Measurements from ENCODE around the gene PRDM16. TPM values are rescaled to one million over a fixed set of nuclear protein-coding genes. Genes with fewer than 3 reads are reported as not detected.

The PRDM16 gene
- total and polyA plus RNA-seq, 2 of the 13 experiments (the other 11 are each of a cell fraction or from before 2014, with no cell fraction given): 0.15 to 0.81 TPM

GRCh38 chr1:3454811-3455618, 386.0 kb downstream of the PRDM16 start (continued):
- TF ChIP-seq RNF2 (conservative IDR thresholded peaks at IDR 0.05; ENCODE audit: low read depth): no peak
- TF ChIP-seq CBX1 (IDR thresholded peaks at IDR 0.05; ENCODE audit: low read depth): no peak
- peak; percentile 90 for TF ChIP-seq SP5 (CRISPR knock-in tag; IDR thresholded peaks at IDR 0.05; ENCODE audit: borderline replicate concordance, low read depth)
- no peak for TF ChIP-seq THAP11 (CRISPR knock-in tag; IDR thresholded peaks at IDR 0.05)
- TF ChIP-seq CEBPG (CRISPR knock-in tag; IDR thresholded peaks at IDR 0.05): no peak
- no peak for TF ChIP-seq E2F1 (CRISPR knock-in tag; IDR thresholded peaks at IDR 0.05)
- TF ChIP-seq ZSCAN21 (CRISPR knock-in tag; IDR thresholded peaks at IDR 0.05; ENCODE audit: borderline replicate concordance): 0 out of 2 replicates have a peak, but pooled peaks have one; percentile 36
- peak; percentile 39; the same call in 1 of the 2 replicates for TF ChIP-seq POGZ (CRISPR knock-in tag; IDR thresholded peaks at IDR 0.05)
- TF ChIP-seq ZC3H13 (CRISPR knock-in tag; IDR thresholded peaks at IDR 0.05): peak; percentile 71
- no peak for TF ChIP-seq HNRNPK (IDR thresholded peaks at IDR 0.05; ENCODE audit: low read depth, low read length, poor library complexity, severe bottlenecking)
- no peak for TF ChIP-seq RFXANK (CRISPR knock-in tag; IDR thresholded peaks at IDR 0.05)
- TF ChIP-seq CSRNP1 (CRISPR knock-in tag; IDR thresholded peaks at IDR 0.05): peak; percentile 48
- no peak for TF ChIP-seq TIGD3 (CRISPR knock-in tag; IDR thresholded peaks at IDR 0.05; ENCODE audit: borderline replicate concordance)
- TF ChIP-seq GPN1 (CRISPR knock-in tag; IDR thresholded peaks at IDR 0.05; ENCODE audit: borderline replicate concordance): no peak
- no peak for TF ChIP-seq CENPBD1 (CRISPR knock-in tag; IDR thresholded peaks at IDR 0.05; ENCODE audit: borderline replicate concordance, low read depth)
- TF ChIP-seq MEIS2 (CRISPR knock-in tag; IDR thresholded peaks at IDR 0.05): peak; percentile 53
- TF ChIP-seq ZNF329 (CRISPR knock-in tag; IDR thresholded peaks at IDR 0.05; ENCODE audit: low read depth): no peak
- TF ChIP-seq ZBTB38 (CRISPR knock-in tag; IDR thresholded peaks at IDR 0.05): no peak
- TF ChIP-seq CEBPZ (IDR thresholded peaks at IDR 0.05; ENCODE audit: low read length): no peak
- no peak for TF ChIP-seq NFRKB (IDR thresholded peaks at IDR 0.05)
- TF ChIP-seq HNF4G (IDR thresholded peaks at IDR 0.05; ENCODE audit: borderline replicate concordance, low read depth, low read length): peak; percentile 87
- TF ChIP-seq HNF4G (CRISPR knock-in tag; IDR thresholded peaks at IDR 0.05; ENCODE audit: borderline replicate concordance, low read depth): peak; percentile 82; the same call in 1 of the 2 replicates
- TF ChIP-seq ZNF34 (CRISPR knock-in tag; IDR thresholded peaks at IDR 0.05; ENCODE audit: borderline replicate concordance): no peak
